Loucy (cell line): Measurements from ENCODE around the gene NME3.

Source experiments
- H2AFZ ChIP-seq: fragments of 200-600 bp; sonication (generic); 2 replicates; pipeline ENCODE4 v1.6.0; 2016; ENCODE audit warnings: antibody characterized with exemption, mild to moderate bottlenecking, low read length, moderate library complexity
- H3F3A ChIP-seq: fragments of 200-600 bp; 2 replicates; pipeline ENCODE4 v1.6.0; 2016; ENCODE audit warnings: antibody characterized with exemption, low read depth, mild to moderate bottlenecking
- H3K27me3 ChIP-seq: fragments of 200-600 bp; sonication (generic); 2 replicates; pipeline ENCODE4 v1.6.1; 2014; ENCODE audit warnings: low read length, mild to moderate bottlenecking; ENCODE audit not compliant: insufficient read depth, poor library complexity, severe bottlenecking
- H3K36me3 ChIP-seq: fragments of 200-600 bp; sonication (generic); 2 replicates; pipeline ENCODE4 v1.6.1; 2016; ENCODE audit warnings: low read length; ENCODE audit not compliant: insufficient read depth
- H3K4me1 ChIP-seq: fragments of 200-600 bp; sonication (generic); 2 replicates; pipeline ENCODE4 v1.5.1; 2014; ENCODE audit warnings: low read length, mild to moderate bottlenecking; ENCODE audit not compliant: insufficient read depth, poor library complexity, severe bottlenecking
- H3K4me2 ChIP-seq: fragments of 200-600 bp; sonication (generic); 2 replicates; pipeline ENCODE4 v1.6.0; 2014; ENCODE audit warnings: antibody characterized with exemption, low read length, low read depth, mild to moderate bottlenecking; ENCODE audit not compliant: poor library complexity, severe bottlenecking
- H3K4me3 ChIP-seq: fragments of 200-600 bp; sonication (generic); 2 replicates; pipeline ENCODE4 v1.5.1; 2014; ENCODE audit warnings: low read length, mild to moderate bottlenecking, mixed read lengths; ENCODE audit not compliant: poor library complexity, severe bottlenecking
- H3K79me2 ChIP-seq: fragments of 200-600 bp; sonication (generic); 2 replicates; pipeline ENCODE4 v1.6.1; 2014; ENCODE audit warnings: low read length; ENCODE audit not compliant: insufficient read depth
- H3K9ac ChIP-seq: fragments of 200-600 bp; sonication (generic); 2 replicates; pipeline ENCODE4 v1.6.0; 2014; ENCODE audit warnings: mild to moderate bottlenecking, low read depth, low read length, moderate library complexity; ENCODE audit not compliant: poor library complexity, severe bottlenecking
- H3K9me2 ChIP-seq: fragments of 200-600 bp; sonication (generic); replicated peaks from 2 replicates; pipeline ENCODE4 v1.6.1; 2016; ENCODE audit warnings: low read depth, low read length, mixed read lengths
- H3K9me3 ChIP-seq: fragments of 200-600 bp; sonication (generic); 2 replicates; pipeline ENCODE4 v1.6.1; 2014; ENCODE audit warnings: mild to moderate bottlenecking, antibody characterized with exemption, low read length, low read depth; ENCODE audit not compliant: insufficient read depth
- H4K20me1 ChIP-seq: fragments of 200-600 bp; sonication (generic); 2 replicates; pipeline ENCODE4 v1.6.0; 2014; ENCODE audit warnings: antibody characterized with exemption, low read length, mild to moderate bottlenecking; ENCODE audit not compliant: insufficient read depth, poor library complexity, severe bottlenecking
- CTCF ChIP-seq: fragments of 200-600 bp; sonication (generic); conservative IDR thresholded peaks from 2 replicates; pipeline ENCODE4 v1.5.1; 2014; ENCODE audit warnings: mild to moderate bottlenecking, antibody characterized with exemption, low read length
- EZH2phosphoT487 ChIP-seq: fragments of 200-600 bp; IDR thresholded peaks from 2 replicates; pipeline ENCODE4 v1.6.1; 2018; ENCODE audit warnings: antibody characterized with exemption, mild to moderate bottlenecking, moderate library complexity, borderline replicate concordance

The NME3 gene

GRCh38 chr16:1778200-1779179 is 7.1 kb upstream of the NME3 start:
- Histone ChIP-seq H3K79me2 (peaks cover 38% of the 10 kb centered on the region), H3K27me3 (no peaks in the 10 kb centered on the region), H3F3A (no peaks in the 10 kb centered on the region), H2AFZ (no peak overlapping the region), H4K20me1 (peaks cover 12% of the 10 kb centered on the region), H3K4me2 (no peak overlapping the region), H3K9ac (no peak overlapping the region), H3K9me2 (no peaks in the 10 kb centered on the region), H3K9me3 (no peaks in the 10 kb centered on the region), H3K4me3 (no peak overlapping the region), H3K4me1 (no peaks in the 10 kb centered on the region), H3K36me3 (no peaks in the 10 kb centered on the region)
- no peak for TF ChIP-seq EZH2phosphoT487
- TF ChIP-seq CTCF = no peak

DNA sequence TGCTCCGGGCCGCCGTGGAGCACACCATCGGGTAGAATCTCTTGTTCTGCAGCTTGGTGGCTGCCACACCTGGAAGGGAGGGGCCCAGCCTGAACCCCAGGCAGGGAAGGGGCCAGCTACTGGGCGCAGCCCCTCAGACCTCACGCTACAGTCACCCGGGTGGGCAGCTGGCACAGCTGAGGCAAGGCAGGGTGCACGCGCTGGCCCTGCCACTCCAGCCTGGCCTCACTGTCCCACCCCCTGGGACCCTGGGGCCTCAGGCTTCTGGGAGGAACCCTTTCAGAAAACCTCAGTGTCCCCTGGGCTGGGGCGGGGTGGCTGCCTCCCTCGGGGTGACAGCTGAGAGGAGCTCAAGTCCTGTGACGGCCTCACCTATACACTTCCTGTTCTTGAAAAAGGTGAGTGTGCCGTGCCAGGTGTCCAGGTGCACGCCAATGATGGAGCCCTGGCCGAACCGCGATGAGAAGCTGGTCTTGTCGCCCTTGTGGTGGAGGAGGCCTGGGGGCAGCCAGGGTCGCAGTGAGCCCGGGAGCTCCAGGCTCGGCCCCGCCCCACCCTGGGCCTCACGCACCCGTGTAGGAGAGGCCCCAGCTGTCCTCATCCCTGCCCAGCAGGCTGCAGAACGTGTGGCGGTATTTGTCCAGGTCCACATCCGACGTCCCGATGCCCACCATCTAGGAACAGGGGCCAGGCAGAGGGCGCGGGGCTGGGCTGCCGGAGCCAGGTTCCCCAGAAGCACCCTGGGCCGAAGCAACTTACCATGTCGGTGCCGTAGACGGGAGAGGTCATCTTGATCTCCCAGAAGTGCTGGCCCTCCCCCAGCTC is 6.2 kb upstream of the NME3 start:
- Histone ChIP-seq H3K4me1 (no peaks in the 10 kb centered on the region), H3K79me2 (peaks cover 34% of the 10 kb centered on the region), H4K20me1 (peaks cover 12% of the 10 kb centered on the region), H3K27me3 (no peaks in the 10 kb centered on the region), H3K9me3 (no peaks in the 10 kb centered on the region), H3F3A (no peaks in the 10 kb centered on the region), H3K4me3 (no peak overlapping the region), H3K36me3 (no peaks in the 10 kb centered on the region), H3K4me2 (no peak overlapping the region), H3K9ac (no peak overlapping the region), H3K9me2 (no peaks in the 10 kb centered on the region), H2AFZ (no peak overlapping the region)
- TF ChIP-seq CTCF (no peak), EZH2phosphoT487 (no peak)

DNA sequence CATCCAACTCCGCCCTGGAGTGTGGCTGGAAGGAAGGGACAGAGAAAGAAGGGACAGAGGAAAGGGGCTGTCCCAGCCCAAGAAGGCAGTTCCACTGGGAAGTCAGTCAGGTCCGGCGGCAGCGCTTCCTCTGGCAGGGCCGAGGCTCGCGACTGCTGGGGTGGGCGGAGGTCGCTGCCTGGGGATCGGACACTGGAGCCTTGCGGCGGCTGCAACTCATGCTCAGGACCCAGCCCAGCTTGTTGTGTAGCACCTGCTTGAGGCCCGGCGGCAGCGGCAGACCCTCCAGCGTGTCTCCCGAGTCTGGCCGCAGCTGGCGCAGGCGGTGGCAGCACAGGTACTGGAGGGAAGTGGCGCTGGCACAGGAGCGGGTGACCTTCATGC is 5.6 kb upstream of the NME3 start:
- Histone ChIP-seq H3F3A (no peaks in the 10 kb centered on the region), H3K36me3 (no peaks in the 10 kb centered on the region), H3K9me2 (no peaks in the 10 kb centered on the region), H2AFZ (no peak overlapping the region), H3K9ac (no peak overlapping the region), H3K79me2 (peaks cover 40% of the 10 kb centered on the region), H3K9me3 (no peaks in the 10 kb centered on the region), H4K20me1 (peaks cover 14% of the 10 kb centered on the region), H3K4me2 (no peak overlapping the region), H3K4me1 (no peaks in the 10 kb centered on the region), H3K27me3 (no peaks in the 10 kb centered on the region), H3K4me3 (no peak overlapping the region)
- TF ChIP-seq CTCF (no peak), EZH2phosphoT487 (no peak)
